Endothelial cell (in vitro differentiated cells): Measurements from ENCODE around the gene ZNF341. TPM values are rescaled to one million over a fixed set of nuclear protein-coding genes. Genes with fewer than 3 reads are reported as not detected.
"Not testable (repeated sequence)": the region's sequence is repeated elsewhere in the genome, so short reads cannot be mapped to it uniquely, and the experiment has no call there.

ENCODE experiments used
- DNase-seq: peaks from one replicate; pipeline ENCODE4 v3.0.0; 2021; ENCODE audit warnings: low spot score
- H3K27ac Mint-ChIP-seq: one replicate; pipeline ENCODE4 v1.8.0; 2021; ENCODE audit warnings: mixed read lengths, inconsistent platforms; ENCODE audit not compliant: unreplicated experiment
- H3K27me3 Mint-ChIP-seq: one replicate; pipeline ENCODE4 v1.8.0; 2021; ENCODE audit warnings: mild to moderate bottlenecking, moderate library complexity, mixed read lengths, inconsistent platforms; ENCODE audit not compliant: unreplicated experiment
- H3K36me3 Mint-ChIP-seq: one replicate; pipeline ENCODE4 v1.8.0; 2021; ENCODE audit warnings: mild to moderate bottlenecking, low read depth, mixed read lengths, inconsistent platforms; ENCODE audit not compliant: unreplicated experiment
- H3K4me1 Mint-ChIP-seq: one replicate; pipeline ENCODE4 v1.8.0; 2021; ENCODE audit warnings: mild to moderate bottlenecking, mixed read lengths, inconsistent platforms; ENCODE audit not compliant: unreplicated experiment
- H3K4me3 Mint-ChIP-seq: one replicate; pipeline ENCODE4 v1.8.0; 2021; ENCODE audit warnings: mild to moderate bottlenecking, mixed read lengths, inconsistent platforms; ENCODE audit not compliant: unreplicated experiment
- H3K9me3 Mint-ChIP-seq: one replicate; pipeline ENCODE4 v1.8.0; 2021; ENCODE audit warnings: mixed read lengths, inconsistent platforms; ENCODE audit not compliant: unreplicated experiment
- CTCF ChIP-seq: fragments of 200-600 bp; sonication (generic); IDR thresholded peaks from one replicate; pipeline ENCODE4 v1.5.0; 2021; ENCODE audit warnings: antibody characterized with exemption; ENCODE audit not compliant: unreplicated experiment
- total RNA-seq: library from RNA; stranded (reverse); fragmentation: NEBNext Ultra II Directional; extraction: Animal tissue kit (Norgen Biotek cat#: 25700); gene quantifications from one replicate; pipeline ENCODE4 v1.2.1, GENCODE V29; 2021; ENCODE audit not compliant: unreplicated experiment

ZNF341 gene
- total RNA-seq, 1 donor from 2014 or later = 3.5 TPM

GRCh38 chr20:33751775-33752174 lies 20.0 kb downstream of the ZNF341 start:
- no peaks in the 10 kb centered on the region for H3K4me1 Mint-ChIP-seq
- H3K27ac Mint-ChIP-seq = no peak overlapping the region
- no peaks in the 10 kb centered on the region for H3K9me3 Mint-ChIP-seq
- peaks cover 8% of the 10 kb centered on the region for H3K36me3 Mint-ChIP-seq
- no peak overlapping the region for H3K4me3 Mint-ChIP-seq
- no peak for TF ChIP-seq CTCF
- H3K27me3 Mint-ChIP-seq = no peaks in the 10 kb centered on the region
- no peak for DNase-seq

- H3K4me1 Mint-ChIP-seq = no peaks in the 10 kb centered on the region
- H3K9me3 Mint-ChIP-seq = no peaks in the 10 kb centered on the region
- TF ChIP-seq CTCF = no peak
- no peaks in the 10 kb centered on the region for H3K27me3 Mint-ChIP-seq
- no peak for DNase-seq
- peaks cover 18% of the 10 kb centered on the region for H3K36me3 Mint-ChIP-seq
- no peak overlapping the region for H3K27ac Mint-ChIP-seq
- no peak overlapping the region for H3K4me3 Mint-ChIP-seq
These were observed 21.3 kb downstream of the ZNF341 start for GRCh38 chr20:33753143-33753542.

GRCh38 chr20:33753763-33754162 lies 22.0 kb downstream of the ZNF341 start:
- TF ChIP-seq CTCF = no peak
- Mint-ChIP-seq H3K4me1 (no peaks in the 10 kb centered on the region), H3K4me3 (no peak overlapping the region), H3K36me3 (peaks cover 24% of the 10 kb centered on the region), H3K9me3 (no peaks in the 10 kb centered on the region), H3K27ac (no peak overlapping the region), H3K27me3 (no peaks in the 10 kb centered on the region)
- DNase-seq = no peak

GRCh38 chr20:33755936-33756490 lies 24.2 kb downstream of the ZNF341 start:
- DNase-seq, H3K27ac Mint-ChIP-seq, H3K4me1 Mint-ChIP-seq, H3K9me3 Mint-ChIP-seq, H3K4me3 Mint-ChIP-seq, H3K27me3 Mint-ChIP-seq: not testable (repeated sequence)
- H3K36me3 Mint-ChIP-seq = peaks cover 24% of the 10 kb centered on the region

GRCh38 chr20:33757046-33757445 lies 25.2 kb downstream of the ZNF341 start:
- no peak for DNase-seq
- Mint-ChIP-seq H3K36me3 (peaks cover 24% of the 10 kb centered on the region), H3K4me3 (no peak overlapping the region), H3K27me3 (no peaks in the 10 kb centered on the region), H3K9me3 (no peaks in the 10 kb centered on the region), H3K4me1 (no peaks in the 10 kb centered on the region), H3K27ac (no peak overlapping the region)
- no peak for TF ChIP-seq CTCF
